Transverse colon (tissue), 4 donors: Measurements from ENCODE around the gene PTPRN2. TPM values are rescaled to one million over a fixed set of nuclear protein-coding genes. Genes with fewer than 3 reads are reported as not detected.
"Not testable (repeated sequence)": the region's sequence is repeated elsewhere in the genome, so short reads cannot be mapped to it uniquely, and the experiment has no call there.

Experiments
- DNase-seq: peaks from one replicate; pipeline ENCODE4 v3.0.0-alpha.2; 2019
- H3K27ac ChIP-seq, 4 donors: fragments of 200-600 bp; sonication (generic); 2 replicates each; pipeline ENCODE4 v1.5.1; 2016 to 2018; ENCODE audit warnings: inconsistent platforms in 4 of 4
- H3K27me3 ChIP-seq: fragments of 200-600 bp; sonication (generic); 2 replicates; pipeline ENCODE4 v1.5.1; 2017; ENCODE audit warnings: inconsistent platforms
- H3K36me3 ChIP-seq, 4 donors: fragments of 200-600 bp; sonication (generic); 2 replicates each; pipeline ENCODE4 v1.5.1; 2017 to 2019; ENCODE audit warnings: inconsistent platforms in 4 of 4
- H3K4me1 ChIP-seq, 4 donors: fragments of 200-600 bp; sonication (generic); 2 replicates each; pipeline ENCODE4 v1.5.1; 2017 to 2020; ENCODE audit warnings: inconsistent platforms in 4 of 4
- H3K4me3 ChIP-seq, 4 donors: fragments of 200-600 bp; sonication (generic); 1 replicate in 1 of 4; 2 replicates in 3 of 4; pipeline versions ENCODE4 v1.5.1 to v1.6.1; 2017 to 2019; ENCODE audit warnings: inconsistent platforms in 4 of 4
- H3K9me3 ChIP-seq, 2 donors: fragments of 200-600 bp; sonication (generic); 2 replicates each; pipeline ENCODE4 v1.5.1; 2017 to 2019; ENCODE audit warnings: inconsistent platforms in 2 of 2
- EP300 ChIP-seq: sonication (generic); formaldehyde crosslinking; IDR thresholded peaks from one replicate; pipeline ENCODE4 v1.6.1; 2017; ENCODE audit warnings: antibody characterized with exemption, low read depth
- POLR2A ChIP-seq: fragments of 450-650 bp; IDR thresholded peaks from one replicate; pipeline ENCODE4 v1.6.1; 2016; ENCODE audit warnings: antibody characterized with exemption, mild to moderate bottlenecking, moderate library complexity
- POLR2AphosphoS5 ChIP-seq, 3 donors: sonication (generic); formaldehyde crosslinking; IDR thresholded peaks; one replicate each; pipeline ENCODE4 v1.6.1; 2016; ENCODE audit warnings: antibody characterized with exemption in 3 of 3
- WGBS, 2 donors: methylation state at CpG; one replicate each; pipeline ENCODE4 v1.1.5; 2018; ENCODE audit warnings: low coverage in 1 of 2; 5-methylcytosine and 5-hydroxymethylcytosine counted together
- in situ Hi-C, 4 donors: fragments of 200-750 bp; cut with MboI; loops; one replicate each; pipeline versions ENCODE4 v1.15.0 to v1.15.1; 2017; ENCODE audit warnings: low sequenced_read_pairs in 3 of 4, low pct_ligation_motif_present in 1 of 4, low pct_unique_long_range_greater_than_20kb in 1 of 4
- intact Hi-C: fragments of 100-400 bp; cut with DNase I; formaldehyde crosslinking; loops from one replicate; pipeline ENCODE4 v1.15.1; 2023; ENCODE audit warnings: low total_unique reads
- total RNA-seq, 4 donors: library from RNA; depleted of rRNA; stranded (reverse); fragments of >200 nt; gene quantifications; one replicate each; pipeline ENCODE4 v1.1.0, GENCODE V29; 2016
- TF ChIP-seq, protein P1 (sequence below), 5 experiments: fragments of 200-600 bp in 3 of 5; fragments of 450-650 bp in 2 of 5; sonication (generic) in 3 of 5; IDR thresholded peaks; 1 replicate in 2 of 5; 2 replicates in 3 of 5; pipeline ENCODE4 v1.5.1; 2016 to 2017; ENCODE audit warnings: antibody characterized with exemption in 5 of 5, inconsistent platforms in 3 of 5, mild to moderate bottlenecking in 2 of 5, moderate library complexity in 1 of 5

PTPRN2 gene
- total RNA-seq, 4 donors from 2014 or later: 15.4 to 31.1 (median 21.8) TPM

DNA sequence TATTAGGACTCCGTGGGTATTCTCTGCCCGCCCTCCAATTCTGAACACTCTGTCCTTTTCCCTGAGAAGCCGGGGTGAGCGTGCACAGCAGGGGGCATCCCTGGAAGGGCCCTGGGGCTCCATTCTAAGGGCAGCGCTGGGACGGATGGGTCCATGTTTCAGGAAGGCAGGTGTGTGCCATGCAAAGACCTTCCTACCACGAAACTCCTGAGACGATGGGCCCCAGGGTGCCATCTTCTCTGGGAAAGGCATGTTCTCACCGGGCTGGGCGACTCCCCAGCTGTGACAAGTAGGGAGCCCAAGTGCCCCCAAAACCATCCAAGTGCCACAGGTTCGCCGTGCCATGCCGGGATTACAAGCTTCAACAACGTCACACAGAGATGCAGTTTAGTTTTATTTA, 994.1 kb downstream of the PTPRN2 start:
- DNase-seq: no peak

DNA sequence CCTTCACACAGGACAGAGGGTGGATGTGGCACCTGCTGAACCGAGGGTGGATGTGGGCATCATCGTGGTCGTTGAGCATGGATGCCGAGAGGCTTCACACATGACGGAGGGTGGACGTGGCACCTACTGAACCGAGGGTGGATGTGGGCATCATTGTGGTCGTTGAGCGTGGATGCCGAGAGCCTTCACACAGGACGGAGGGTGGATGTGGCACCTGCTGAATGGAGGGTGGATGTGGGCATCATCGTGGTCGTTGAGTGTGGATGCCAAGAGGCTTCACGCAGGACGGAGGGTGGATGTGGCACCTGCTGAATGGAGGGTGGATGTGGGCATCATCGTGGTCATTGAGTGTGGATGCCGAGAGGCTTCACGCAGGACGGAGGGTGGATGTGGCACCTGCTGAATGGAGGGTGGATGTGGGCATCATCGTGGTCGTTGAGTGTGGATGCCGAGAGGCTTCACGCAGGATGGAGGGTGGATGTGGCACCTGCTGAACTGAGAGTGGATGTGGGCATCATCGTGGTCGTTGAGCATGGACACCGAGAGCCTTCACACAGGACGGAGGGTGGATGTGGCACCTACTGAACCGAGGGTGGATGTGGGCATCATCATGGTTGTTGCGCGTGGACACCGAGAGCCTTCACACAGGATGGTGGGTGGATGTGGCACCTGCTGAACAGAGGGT, 994.8 kb downstream of the PTPRN2 start:
- H3K27ac ChIP-seq, intact Hi-C loops, H3K4me1 ChIP-seq, H3K27me3 ChIP-seq, in situ Hi-C loops, H3K36me3 ChIP-seq, H3K9me3 ChIP-seq, H3K4me3 ChIP-seq, DNase-seq: not testable (repeated sequence)
- WGBS, 2 donors: 86% methylated on average over 15 to 31 of the region's 31 CpGs

More for the DNA sequence above, 994.1 kb downstream of the PTPRN2 start:
- intact Hi-C loops (no loop called here), in situ Hi-C loops (no loop called here)
- Histone ChIP-seq H3K27ac (no peak overlapping the region), H3K27me3 (no peaks in the 10 kb centered on the region), H3K36me3 (no peaks in the 10 kb centered on the region), H3K9me3 (no peaks in the 10 kb centered on the region), H3K4me3 (no peak overlapping the region), H3K4me1 (no peaks in the 10 kb centered on the region)
- WGBS, 2 donors: 90 to 100% methylated on average over 2 to 14 of the region's 14 CpGs
- TF ChIP-seq EP300 (no peak), POLR2A (no peak), POLR2AphosphoS5 (IDR thresholded peaks at IDR 0.05) (no peak)
- TF ChIP-seq, protein P1, sequence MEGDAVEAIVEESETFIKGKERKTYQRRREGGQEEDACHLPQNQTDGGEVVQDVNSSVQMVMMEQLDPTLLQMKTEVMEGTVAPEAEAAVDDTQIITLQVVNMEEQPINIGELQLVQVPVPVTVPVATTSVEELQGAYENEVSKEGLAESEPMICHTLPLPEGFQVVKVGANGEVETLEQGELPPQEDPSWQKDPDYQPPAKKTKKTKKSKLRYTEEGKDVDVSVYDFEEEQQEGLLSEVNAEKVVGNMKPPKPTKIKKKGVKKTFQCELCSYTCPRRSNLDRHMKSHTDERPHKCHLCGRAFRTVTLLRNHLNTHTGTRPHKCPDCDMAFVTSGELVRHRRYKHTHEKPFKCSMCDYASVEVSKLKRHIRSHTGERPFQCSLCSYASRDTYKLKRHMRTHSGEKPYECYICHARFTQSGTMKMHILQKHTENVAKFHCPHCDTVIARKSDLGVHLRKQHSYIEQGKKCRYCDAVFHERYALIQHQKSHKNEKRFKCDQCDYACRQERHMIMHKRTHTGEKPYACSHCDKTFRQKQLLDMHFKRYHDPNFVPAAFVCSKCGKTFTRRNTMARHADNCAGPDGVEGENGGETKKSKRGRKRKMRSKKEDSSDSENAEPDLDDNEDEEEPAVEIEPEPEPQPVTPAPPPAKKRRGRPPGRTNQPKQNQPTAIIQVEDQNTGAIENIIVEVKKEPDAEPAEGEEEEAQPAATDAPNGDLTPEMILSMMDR (IDR thresholded peaks at IDR 0.05): no peak

- no peaks in the 10 kb centered on the region for H3K4me1 ChIP-seq
- H3K4me3 ChIP-seq: no peak overlapping the region
- peaks cover 10% of the 10 kb centered on the region for H3K27me3 ChIP-seq
- in situ Hi-C loops (no loop called here), intact Hi-C loops (no loop called here)
- H3K36me3 ChIP-seq: no peaks in the 10 kb centered on the region
- no peaks in the 10 kb centered on the region for H3K9me3 ChIP-seq
- DNase-seq: no peak
- no peak for TF ChIP-seq EP300
- TF ChIP-seq, protein P1 (IDR thresholded peaks at IDR 0.05): no peak
- TF ChIP-seq POLR2A: no peak
- no peak for TF ChIP-seq POLR2AphosphoS5 (IDR thresholded peaks at IDR 0.05)
- 73 to 88% methylated on average over 3 to 13 of the region's 13 CpGs for WGBS, 2 donors
- H3K27ac ChIP-seq: no peak overlapping the region
Observed at GRCh38 chr7:157590526-157590925, 997.1 kb downstream of the PTPRN2 start.

- no peak for TF ChIP-seq POLR2AphosphoS5 (IDR thresholded peaks at IDR 0.05)
- TF ChIP-seq, protein P1 (IDR thresholded peaks at IDR 0.05): no peak
- TF ChIP-seq POLR2A: no peak
- no peak for TF ChIP-seq EP300
- intact Hi-C loops: no loop called here
- Histone ChIP-seq H3K27me3 (peaks cover 19% of the 10 kb centered on the region), H3K27ac (no peak overlapping the region), H3K36me3 (no peaks in the 10 kb centered on the region), H3K4me3 (no peak overlapping the region), H3K9me3 (no peaks in the 10 kb centered on the region), H3K4me1 (no peaks in the 10 kb centered on the region)
- in situ Hi-C loops: no loop called here
- DNase-seq: no peak
- WGBS, 2 donors: 77 to 82% methylated on average over 11 of the region's 11 CpGs
Observed at GRCh38 chr7:157589680-157590079, 997.9 kb downstream of the PTPRN2 start.
